GM23248 (cell line): ENCODE data around the gene NBEA. TPM values are rescaled to one million over a fixed set of nuclear protein-coding genes. Genes with fewer than 3 reads are reported as not detected.

ENCODE experiments used
- DNase-seq: peaks from one replicate; pipeline ENCODE4 v3.0.0-alpha.2; 2015
- H2AFZ ChIP-seq: fragments of 200-600 bp; sonication (generic); 2 replicates; pipeline ENCODE4 v1.6.1; 2016; ENCODE audit warnings: antibody characterized with exemption
- H3F3A ChIP-seq: fragments of 200-600 bp; sonication (generic); 2 replicates; pipeline ENCODE4 v1.6.1; 2016; ENCODE audit warnings: mild to moderate bottlenecking, antibody characterized with exemption, mixed run types; ENCODE audit not compliant: insufficient read depth
- H3K27ac ChIP-seq: fragments of 200-600 bp; sonication (generic); 2 replicates; pipeline ENCODE4 v1.5.1; 2016; ENCODE audit warnings: mild to moderate bottlenecking
- H3K27me3 ChIP-seq: fragments of 200-600 bp; sonication (generic); replicated peaks from 2 replicates; pipeline ENCODE4 v1.6.1; 2016; ENCODE audit warnings: mild to moderate bottlenecking; ENCODE audit not compliant: insufficient read depth
- H3K36me3 ChIP-seq: fragments of 200-600 bp; sonication (generic); 2 replicates; pipeline ENCODE4 v1.6.1; 2016; ENCODE audit warnings: low read depth, mild to moderate bottlenecking
- H3K4me1 ChIP-seq: fragments of 200-600 bp; sonication (generic); 2 replicates; pipeline ENCODE4 v1.6.1; 2016; ENCODE audit warnings: mild to moderate bottlenecking; ENCODE audit not compliant: insufficient read depth
- H3K4me2 ChIP-seq: fragments of 200-600 bp; sonication (generic); one replicate; pipeline ENCODE4 v1.6.1; 2016; ENCODE audit warnings: mild to moderate bottlenecking; ENCODE audit not compliant: unreplicated experiment
- H3K4me3 ChIP-seq: fragments of 200-600 bp; sonication (generic); 2 replicates; pipeline ENCODE4 v1.5.1; 2016; ENCODE audit warnings: mild to moderate bottlenecking
- H3K79me2 ChIP-seq: fragments of 200-600 bp; sonication (generic); 2 replicates; pipeline ENCODE4 v1.6.1; 2016; ENCODE audit warnings: mild to moderate bottlenecking; ENCODE audit not compliant: insufficient read depth
- H3K9ac ChIP-seq: fragments of 200-600 bp; sonication (generic); 2 replicates; pipeline ENCODE4 v1.6.1; 2016; ENCODE audit warnings: mild to moderate bottlenecking
- H3K9me2 ChIP-seq: fragments of 200-600 bp; sonication (generic); 2 replicates; pipeline ENCODE4 v1.6.1; 2016; ENCODE audit warnings: mixed run types, mild to moderate bottlenecking, moderate library complexity; ENCODE audit not compliant: insufficient read depth
- H3K9me3 ChIP-seq: fragments of 200-600 bp; sonication (generic); one replicate; pipeline ENCODE4 v1.6.1; 2017; ENCODE audit warnings: low read depth
- H4K20me1 ChIP-seq: fragments of 200-600 bp; sonication (generic); 2 replicates; pipeline ENCODE4 v1.6.0; 2016; ENCODE audit not compliant: insufficient read depth
- EZH2 ChIP-seq: fragments of 200-600 bp; sonication (generic); IDR thresholded peaks from 2 replicates; pipeline ENCODE4 v1.6.1; 2018; ENCODE audit warnings: antibody characterized with exemption, mild to moderate bottlenecking; ENCODE audit not compliant: insufficient read depth, poor library complexity, severe bottlenecking
- EZH2phosphoT487 ChIP-seq: fragments of 200-600 bp; sonication (generic); IDR thresholded peaks from 2 replicates; pipeline ENCODE4 v1.6.1; 2018; ENCODE audit warnings: antibody characterized with exemption, moderate library complexity, mild to moderate bottlenecking, low read depth; ENCODE audit not compliant: insufficient read depth
- WGBS, 2 experiments: methylation state at CpG; one replicate each; pipeline ENCODE4 v1.1.6; 2015 to 2017; ENCODE audit warnings: low lambda C conversion rate in 2 of 2, low coverage in 1 of 2; ENCODE audit errors: missing lambda C conversion rate in 2 of 2; 5-methylcytosine and 5-hydroxymethylcytosine counted together
- in situ Hi-C: fragments of 300-500 bp; cut with MboI; formaldehyde crosslinking; loops from 2 replicates; pipeline ENCODE4 v1.15.0; 2020
- polyA plus RNA-seq: library from polyadenylated mRNA; unstranded; fragments of >200 nt; fragmentation: Nextera tagmentation; extraction: Ambion mirVana; gene quantifications from 2 replicates; pipeline ENCODE4 v1.2.1, GENCODE V29; 2016
- total RNA-seq: library from RNA; depleted of rRNA; stranded (reverse); fragments of >200 nt; shearing (Covaris generic); gene quantifications from 2 replicates; pipeline ENCODE4 v1.2.3, GENCODE V29; 2014

NBEA gene
- total and polyA plus RNA-seq, 2 experiments from 2014 or later, result 1.9 to 3.7 TPM

DNA sequence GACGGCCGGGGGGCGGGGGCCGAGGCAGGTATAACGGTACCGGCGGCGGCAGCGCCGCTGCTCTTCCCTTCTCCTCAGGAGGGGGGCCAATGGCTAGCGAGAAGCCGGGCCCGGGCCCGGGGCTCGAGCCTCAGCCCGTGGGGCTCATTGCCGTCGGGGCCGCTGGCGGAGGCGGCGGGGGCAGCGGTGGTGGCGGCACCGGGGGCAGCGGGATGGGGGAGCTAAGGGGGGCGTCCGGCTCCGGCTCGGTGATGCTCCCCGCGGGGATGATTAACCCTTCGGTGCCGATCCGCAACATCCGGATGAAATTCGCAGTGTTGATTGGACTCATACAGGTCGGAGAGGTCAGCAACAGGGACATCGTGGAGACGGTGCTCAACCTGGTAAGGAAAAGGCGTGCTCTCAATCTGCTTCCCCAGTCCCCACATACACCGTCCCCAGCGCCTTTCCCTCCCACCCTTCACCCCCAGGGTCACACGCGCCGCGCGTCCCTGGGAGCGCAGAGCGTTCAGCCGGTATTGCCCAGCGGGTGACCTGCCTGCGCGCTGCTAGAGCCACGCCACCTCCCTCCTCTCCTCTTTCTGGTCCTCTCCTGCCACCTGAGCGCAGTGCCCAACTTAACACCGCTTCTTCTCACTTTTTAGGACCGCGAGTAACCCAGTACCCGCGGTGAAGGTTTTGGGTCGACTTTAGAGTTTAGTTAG, 814 bp downstream of the NBEA start:
- H3K4me2 ChIP-seq, result peak overlapping the region; percentile 60
- in situ Hi-C loops, result no loop called here
- peak overlapping the region; percentile 53 for H3K9ac ChIP-seq
- H3K79me2 ChIP-seq, result no peaks in the 10 kb centered on the region
- no peaks in the 10 kb centered on the region for H3K4me1 ChIP-seq
- 0 out of 2 replicates have a peak, but pooled peaks cover 4% of the 10 kb centered on the region for H3K27me3 ChIP-seq
- no peaks in the 10 kb centered on the region for H3K9me2 ChIP-seq
- DNase-seq, result peak; percentile 36
- no peak overlapping the region for H3K27ac ChIP-seq
- H3K9me3 ChIP-seq, result no peaks in the 10 kb centered on the region
- H3K4me3 ChIP-seq, result peak overlapping the region; percentile 83
- TF ChIP-seq EZH2, result no peak
- no peak for TF ChIP-seq EZH2phosphoT487
- WGBS, 2 experiments, result 2% methylated on average over 27 to 46 of the region's 62 CpGs
- H3K36me3 ChIP-seq, result no peaks in the 10 kb centered on the region
- H3F3A ChIP-seq, result no peaks in the 10 kb centered on the region
- H4K20me1 ChIP-seq, result 0 out of 2 replicates have a peak, but pooled peaks cover 4% of the 10 kb centered on the region
- peak overlapping the region; percentile 84 for H2AFZ ChIP-seq

DNA sequence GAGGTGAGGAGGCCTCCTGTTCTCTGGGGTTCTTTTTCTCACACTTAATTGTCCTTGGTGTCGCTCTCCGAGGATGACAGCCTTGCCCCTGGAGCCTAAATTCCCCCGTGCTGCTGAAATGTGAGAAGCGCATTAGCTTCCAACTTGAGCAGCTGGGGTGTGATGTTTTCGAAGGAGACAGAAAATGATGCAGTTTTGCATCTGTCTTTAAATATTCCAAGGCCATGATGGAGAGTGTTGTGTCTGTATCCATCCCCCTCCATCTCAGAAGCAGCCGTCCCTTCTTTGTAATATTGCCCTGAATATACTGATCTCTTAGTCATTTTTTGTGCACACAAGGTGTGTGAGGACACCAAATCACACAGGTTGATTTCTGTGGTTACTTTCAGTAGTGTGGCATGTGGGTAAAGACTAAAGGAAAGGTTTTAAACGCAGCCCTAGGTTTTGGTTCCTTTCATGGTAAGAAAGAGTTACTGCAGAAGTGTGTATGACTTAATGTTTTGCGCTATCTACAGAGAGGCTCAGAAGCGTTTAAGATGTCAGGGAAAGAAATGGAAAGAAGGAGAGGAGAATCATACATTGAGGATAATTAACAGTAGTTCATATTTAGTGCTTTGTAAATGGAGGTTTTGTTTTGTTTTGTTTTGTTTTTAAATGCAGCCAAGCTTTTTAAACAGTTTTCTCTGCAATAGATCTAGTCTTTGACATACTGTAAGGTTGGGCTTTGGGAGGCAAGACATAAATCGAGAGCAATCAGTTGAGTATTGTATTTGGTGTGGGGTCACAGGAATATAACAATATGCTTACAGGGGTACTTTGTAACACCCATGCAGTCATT, 1.6 kb downstream of the NBEA start:
- Histone ChIP-seq H3K4me2 (peak overlapping the region; percentile 60), H3K9me2 (no peaks in the 10 kb centered on the region), H3K4me1 (no peaks in the 10 kb centered on the region), H3F3A (no peaks in the 10 kb centered on the region), H4K20me1 (0 out of 2 replicates have a peak, but pooled peaks cover 4% of the 10 kb centered on the region), H3K9me3 (no peaks in the 10 kb centered on the region), H3K36me3 (no peaks in the 10 kb centered on the region), H3K27ac (no peak overlapping the region), H3K4me3 (peak overlapping the region; percentile 83), H3K9ac (no peak overlapping the region), H2AFZ (peak overlapping the region; percentile 84), H3K79me2 (no peaks in the 10 kb centered on the region), H3K27me3 (0 out of 2 replicates have a peak, but pooled peaks cover 4% of the 10 kb centered on the region)
- DNase-seq, result peak; percentile 3
- TF ChIP-seq EZH2, result no peak
- TF ChIP-seq EZH2phosphoT487, result no peak
- in situ Hi-C loops, result no loop called here
- 35 to 40% methylated on average over 10 of the region's 10 CpGs for WGBS, 2 experiments

DNA sequence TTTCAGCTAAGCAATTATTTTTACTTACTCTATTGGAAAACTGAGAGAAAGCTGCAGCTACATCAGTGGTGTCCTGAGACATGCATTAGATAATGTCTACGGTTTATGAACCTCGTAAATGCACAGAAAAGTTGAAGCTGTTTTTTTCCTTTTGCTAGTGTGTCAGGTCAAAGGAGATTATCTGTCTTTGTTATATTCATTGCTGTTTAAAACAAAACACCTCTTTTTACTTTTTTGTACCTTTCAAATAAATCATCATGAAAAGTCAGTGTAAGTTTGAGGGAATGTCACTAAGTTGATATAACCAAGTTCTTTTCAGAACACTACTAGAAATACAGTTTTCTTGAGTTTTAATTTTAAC, 2.2 kb downstream of the NBEA start:
- no peak overlapping the region for H3K4me3 ChIP-seq
- H3K4me2 ChIP-seq, result no peak overlapping the region

DNA sequence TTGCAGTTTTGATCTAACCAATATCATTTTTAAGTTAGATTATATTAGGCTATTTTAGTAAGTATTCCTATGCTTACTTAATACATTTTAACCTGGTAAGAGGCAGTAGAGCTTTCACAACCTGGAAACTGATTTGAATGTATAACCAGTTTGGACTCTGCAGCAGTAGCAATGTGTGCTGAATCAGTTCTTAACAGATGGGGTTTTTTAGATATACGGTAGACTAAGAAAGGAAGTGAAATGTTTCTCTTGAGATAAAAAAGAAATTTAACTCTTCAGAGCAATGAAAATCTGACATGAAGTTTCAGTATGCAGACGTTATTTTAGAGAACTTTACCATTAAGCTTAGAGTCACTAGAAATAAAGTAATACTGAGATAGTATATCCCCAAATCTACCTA, 2.7 kb downstream of the NBEA start:
- TF ChIP-seq EZH2 (no peak), EZH2phosphoT487 (no peak)
- Histone ChIP-seq H3K9ac (no peak overlapping the region), H4K20me1 (0 out of 2 replicates have a peak, but pooled peaks cover 4% of the 10 kb centered on the region), H3K79me2 (no peaks in the 10 kb centered on the region), H3K27me3 (no peaks in the 10 kb centered on the region), H3K36me3 (no peaks in the 10 kb centered on the region), H3K9me3 (no peaks in the 10 kb centered on the region), H3K4me2 (no peak overlapping the region), H3K4me3 (no peak overlapping the region), H2AFZ (no peak overlapping the region), H3K27ac (no peak overlapping the region), H3F3A (no peaks in the 10 kb centered on the region), H3K4me1 (no peaks in the 10 kb centered on the region), H3K9me2 (no peaks in the 10 kb centered on the region)
- no peak for DNase-seq
- 73 to 83% methylated on average over 2 of the region's 2 CpGs for WGBS, 2 experiments
- in situ Hi-C loops, result no loop called here

More for the DNA sequence above, 2.2 kb downstream of the NBEA start:
- Histone ChIP-seq H3K27ac (no peak overlapping the region), H3F3A (no peaks in the 10 kb centered on the region), H3K9ac (no peak overlapping the region), H3K36me3 (no peaks in the 10 kb centered on the region), H3K4me1 (no peaks in the 10 kb centered on the region), H3K9me3 (no peaks in the 10 kb centered on the region), H3K79me2 (no peaks in the 10 kb centered on the region), H3K27me3 (0 out of 2 replicates have a peak, but pooled peaks cover 4% of the 10 kb centered on the region), H2AFZ (no peak overlapping the region), H4K20me1 (0 out of 2 replicates have a peak, but pooled peaks cover 4% of the 10 kb centered on the region), H3K9me2 (no peaks in the 10 kb centered on the region)
- no peak for TF ChIP-seq EZH2phosphoT487
- TF ChIP-seq EZH2, result no peak
- 97 to 100% methylated on average over 2 of the region's 2 CpGs for WGBS, 2 experiments
- DNase-seq, result no peak
- in situ Hi-C loops, result no loop called here
